K562 (cell line): ENCODE measurements around the gene EIPR1. TPM values are rescaled to one million over a fixed set of nuclear protein-coding genes. Genes with fewer than 3 reads are reported as not detected.

Experiments used
- ATAC-seq: fragments of 200-7000 bp; cut with Tn5 transposase; 3 replicates; pipeline ENCODE4 v1.9.1; 2020; ENCODE audit warnings: moderate library complexity
- BruUV-seq: library from RNA; stranded (reverse); fragments of 400-500 nt; replicated peaks from 2 replicates; lab custom pipeline; 2021; lab: Mats Ljungman, UMichigan
- CTCF ChIA-PET: fragments of 300-600 bp; formaldehyde crosslinking; extraction: SDS; loops from one replicate; lab custom pipeline; 2021; ENCODE audit warnings: low intra/inter-chr PET ratio; lab: Yijun Ruan, JAX
- POLR2A ChIA-PET: fragments of 300-600, 350-650 bp; sonication (Branson Sonifier 250); formaldehyde crosslinking; extraction: SDS; loops from one replicate; lab custom pipeline; 2021; ENCODE audit warnings: antibody characterized with exemption, inconsistent platforms; lab: Yijun Ruan, JAX
- DNase-seq, 4 experiments: peaks; one replicate each; pipeline versions ENCODE4 v3.0.0 to v3.0.0-alpha.2; 2011 to 2018; ENCODE audit warnings: low spot score in 3 of 4, mixed read lengths in 3 of 4; ENCODE audit errors: extremely low read depth in 1 of 4
- FAIRE-seq: peaks from 2 replicates; lab custom pipeline; 2011; peaks lifted over from hg19 to GRCh38; lab: Jason Lieb, UNC
- H2AFZ ChIP-seq: 2 replicates; pipeline ENCODE4 v1.6.0; 2011; ENCODE audit warnings: low read depth, low read length, control low read depth, inconsistent platforms
- H3K27ac ChIP-seq: fragments of 200-600 bp; 3 replicates; pipeline ENCODE4 v1.8.0; 2011; ENCODE audit warnings: low read depth, mild to moderate bottlenecking, control low read depth, inconsistent platforms, low read length, moderate library complexity, mixed read lengths; ENCODE audit errors: extremely low read depth
- H3K27me3 ChIP-seq, 2 experiments: fragments of 300-600 bp in 1 of 2; 2 replicates in 1 of 2; 3 replicates in 1 of 2; pipeline versions ENCODE4 v1.6.0 to v1.8.0; 2011; ENCODE audit warnings: inconsistent platforms in 2 of 2, low read length in 2 of 2, mild to moderate bottlenecking in 1 of 2, mixed read lengths in 1 of 2, moderate library complexity in 1 of 2; ENCODE audit not compliant: control insufficient read depth in 2 of 2, insufficient read depth in 2 of 2
- H3K36me3 ChIP-seq: fragments of 300-600 bp; 3 replicates; pipeline ENCODE4 v1.8.0; 2011; ENCODE audit warnings: mild to moderate bottlenecking, low read length, inconsistent platforms; ENCODE audit not compliant: control insufficient read depth, insufficient read depth
- H3K4me1 ChIP-seq, 2 experiments: fragments of 200-600 bp in 1 of 2; replicated peaks in 1 of 2; 2 replicates in 1 of 2; 3 replicates in 1 of 2; pipeline versions ENCODE4 v1.5.1 to v1.8.0; 2011; ENCODE audit warnings: inconsistent platforms in 2 of 2, low read length in 2 of 2, mild to moderate bottlenecking in 1 of 2, mixed read lengths in 1 of 2, moderate library complexity in 1 of 2; ENCODE audit not compliant: control insufficient read depth in 2 of 2, insufficient read depth in 2 of 2
- H3K4me2 ChIP-seq: 2 replicates; pipeline ENCODE4 v1.6.1; 2011; ENCODE audit warnings: low read length, control low read depth, inconsistent platforms, mixed read lengths; ENCODE audit not compliant: insufficient read depth
- H3K4me3 ChIP-seq: fragments of 200-600 bp; sonication (generic), shearing (Covaris generic); 2 replicates; pipeline ENCODE4 v1.5.1; 2016; ENCODE audit warnings: control low read depth, inconsistent platforms
- H3K79me2 ChIP-seq: fragments of 200-600 bp; 3 replicates; pipeline ENCODE4 v1.8.0; 2011; ENCODE audit warnings: low read length, inconsistent platforms; ENCODE audit not compliant: control insufficient read depth, insufficient read depth
- H3K9ac ChIP-seq, 2 experiments: 2 replicates each; pipeline versions ENCODE4 v1.6.0 to v1.6.1; 2011; ENCODE audit warnings: low read depth in 2 of 2, low read length in 2 of 2, control low read depth in 1 of 2, inconsistent platforms in 1 of 2, mild to moderate bottlenecking in 1 of 2, mixed read lengths in 1 of 2; ENCODE audit not compliant: insufficient read depth in 1 of 2
- H3K9me1 ChIP-seq: one replicate; pipeline ENCODE4 v1.6.0; 2011; ENCODE audit warnings: inconsistent platforms, mild to moderate bottlenecking, low read length, moderate library complexity; ENCODE audit not compliant: control insufficient read depth, insufficient read depth
- H3K9me3 ChIP-seq: replicated peaks from 2 replicates; pipeline ENCODE4 v1.5.1; 2011; ENCODE audit warnings: low read depth, low read length, inconsistent platforms; ENCODE audit not compliant: control insufficient read depth, insufficient read depth
- H4K20me1 ChIP-seq: replicated peaks from 2 replicates; pipeline ENCODE4 v1.6.1; 2011; ENCODE audit warnings: low read length, inconsistent platforms, mixed read lengths; ENCODE audit not compliant: control insufficient read depth, insufficient read depth
- BRD4 ChIP-seq: fragments of 200-600 bp; sonication (generic); IDR thresholded peaks from 2 replicates; pipeline ENCODE4 v1.6.1; 2017; ENCODE audit warnings: inconsistent platforms
- CC2D1A ChIP-seq: fragments of 450-650 bp; IDR thresholded peaks from 2 replicates; pipeline ENCODE4 v1.6.1; 2017; ENCODE audit warnings: mild to moderate bottlenecking
- DIDO1 ChIP-seq: fragments of 450-650 bp; IDR thresholded peaks from 2 replicates; pipeline ENCODE4 v1.6.1; 2016; ENCODE audit warnings: low read depth, missing biosample characterization, missing genetic modification characterization
- WGBS: fragments of 100-300 bp; shearing (Covaris generic); methylation state at CpG from one replicate; pipeline ENCODE4 v1.1.6; 2016; ENCODE audit warnings: low coverage, mixed read lengths; ENCODE audit not compliant: insufficient coverage; ENCODE audit errors: missing lambda C conversion rate; 5-methylcytosine and 5-hydroxymethylcytosine counted together
- in situ Hi-C: fragments of 300-500 bp; cut with MboI; formaldehyde crosslinking; loops from 4 replicates; pipeline ENCODE4 v1.15.0; 2018; ENCODE audit warnings: inconsistent platforms, mixed read lengths
- intact Hi-C: fragments of 100-400 bp; cut with micrococcal nuclease; formaldehyde crosslinking; loops from 2 replicates; pipeline ENCODE4 v1.14.2; 2022
- polyA plus RNA-seq, 8 experiments: library from polyadenylated mRNA; depleted of rRNA in 4 of 8; stranded (reverse) in 5 of 8; unstranded in 3 of 8; fragments of >200 nt; fragmentation: Nextera tagmentation in 2 of 8; fragmentation: Illumina TruSeq in 1 of 8; extraction: Ambion mirVana in 2 of 8; extraction: Trizol in 1 of 8; gene quantifications; 2 replicates each; pipeline versions ENCODE4 v1.2.1 to v1.2.3, GENCODE V29; 2011 to 2014; ENCODE audit warnings: inconsistent platforms in 1 of 8, missing spikeins in 1 of 8
- total RNA-seq, 7 experiments: library from RNA; depleted of rRNA in 6 of 7; stranded (reverse); fragments of >200 nt in 6 of 7; fragmentation: Illumina TruSeq in 2 of 7; extraction: Trizol in 2 of 7; gene quantifications; 2 replicates each; pipeline versions ENCODE4 v1.2.1 to v1.2.3, GENCODE V29; 2011 to 2021; ENCODE audit warnings: low replicate concordance in 1 of 7
- TF ChIP-seq, protein P1 (sequence below), 2 experiments: IDR thresholded peaks; 2 replicates each; pipeline ENCODE4 v1.6.1; 2012; ENCODE audit warnings: improper control_type of control experiment in 2 of 2, low read depth in 2 of 2, low read length in 2 of 2, borderline replicate concordance in 1 of 2
- TF ChIP-seq, protein P2 (sequence below): fragments of 200-800 bp; sonication (Bioruptor generic); IDR thresholded peaks from 2 replicates; pipeline ENCODE4 v1.6.1; 2016; ENCODE audit warnings: missing genetic modification characterization, missing compliant biosample characterization

EIPR1 gene
- total and polyA plus RNA-seq, 9 of the 15 experiments (the other 6 are each of a cell fraction or from before 2014, with no cell fraction given), result 19.9 to 54.4 (median 35.9) TPM

DNA sequence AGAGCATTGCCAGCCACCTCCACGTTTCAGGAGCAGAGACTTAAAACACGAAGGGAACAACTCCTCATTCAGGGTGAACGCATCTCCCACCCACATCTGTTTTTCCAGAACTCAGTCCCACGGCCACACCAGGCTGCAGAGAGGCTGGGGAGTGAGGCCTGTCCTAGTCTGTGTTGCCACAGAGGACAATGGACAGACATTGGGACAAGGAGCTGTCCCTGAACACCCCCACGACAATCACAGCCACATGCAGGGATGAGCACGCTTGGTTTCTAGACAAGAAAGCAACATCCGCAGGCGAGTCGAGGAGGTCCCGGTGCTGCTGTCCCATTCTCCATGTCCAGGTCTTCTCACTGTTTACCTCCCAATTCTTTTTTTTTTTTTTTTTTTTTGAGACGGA is 167.4 kb downstream of the EIPR1 start:
- Histone ChIP-seq H3K4me1 (no peaks in the 10 kb centered on the region), H3K4me2 (no peak overlapping the region), H3K4me3 (no peak overlapping the region), H3K9me3 (no peaks in the 10 kb centered on the region), H4K20me1 (no peaks in the 10 kb centered on the region), H3K27me3 (no peaks in the 10 kb centered on the region), H3K9me1 (no peaks in the 10 kb centered on the region), H2AFZ (no peak overlapping the region), H3K79me2 (no peaks in the 10 kb centered on the region), H3K27ac (no peak overlapping the region), H3K9ac (no peak overlapping the region; a peak in 1 of 4 replicates), H3K36me3 (peaks cover 14% of the 10 kb centered on the region; the same call in 2 of the 3 replicates)
- WGBS, result 76% methylated on average over 9 of the region's 11 CpGs
- in situ Hi-C loops, result no loop called here
- POLR2A ChIA-PET, result no interaction called here
- no TSS peak for BruUV-seq
- CTCF ChIA-PET, result no interaction called here
- intact Hi-C loops, result no loop called here
- FAIRE-seq (no peak), ATAC-seq (no peak), DNase-seq (no peak)
- no peak for TF ChIP-seq CC2D1A
- TF ChIP-seq, protein P1, sequence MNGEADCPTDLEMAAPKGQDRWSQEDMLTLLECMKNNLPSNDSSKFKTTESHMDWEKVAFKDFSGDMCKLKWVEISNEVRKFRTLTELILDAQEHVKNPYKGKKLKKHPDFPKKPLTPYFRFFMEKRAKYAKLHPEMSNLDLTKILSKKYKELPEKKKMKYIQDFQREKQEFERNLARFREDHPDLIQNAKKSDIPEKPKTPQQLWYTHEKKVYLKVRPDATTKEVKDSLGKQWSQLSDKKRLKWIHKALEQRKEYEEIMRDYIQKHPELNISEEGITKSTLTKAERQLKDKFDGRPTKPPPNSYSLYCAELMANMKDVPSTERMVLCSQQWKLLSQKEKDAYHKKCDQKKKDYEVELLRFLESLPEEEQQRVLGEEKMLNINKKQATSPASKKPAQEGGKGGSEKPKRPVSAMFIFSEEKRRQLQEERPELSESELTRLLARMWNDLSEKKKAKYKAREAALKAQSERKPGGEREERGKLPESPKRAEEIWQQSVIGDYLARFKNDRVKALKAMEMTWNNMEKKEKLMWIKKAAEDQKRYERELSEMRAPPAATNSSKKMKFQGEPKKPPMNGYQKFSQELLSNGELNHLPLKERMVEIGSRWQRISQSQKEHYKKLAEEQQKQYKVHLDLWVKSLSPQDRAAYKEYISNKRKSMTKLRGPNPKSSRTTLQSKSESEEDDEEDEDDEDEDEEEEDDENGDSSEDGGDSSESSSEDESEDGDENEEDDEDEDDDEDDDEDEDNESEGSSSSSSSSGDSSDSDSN (IDR thresholded peaks at IDR 0.05; ENCODE audit: borderline replicate concordance in 1 of 2, low read depth in 2 of 2, low read length in 2 of 2), result no peak
- TF ChIP-seq, protein P2, sequence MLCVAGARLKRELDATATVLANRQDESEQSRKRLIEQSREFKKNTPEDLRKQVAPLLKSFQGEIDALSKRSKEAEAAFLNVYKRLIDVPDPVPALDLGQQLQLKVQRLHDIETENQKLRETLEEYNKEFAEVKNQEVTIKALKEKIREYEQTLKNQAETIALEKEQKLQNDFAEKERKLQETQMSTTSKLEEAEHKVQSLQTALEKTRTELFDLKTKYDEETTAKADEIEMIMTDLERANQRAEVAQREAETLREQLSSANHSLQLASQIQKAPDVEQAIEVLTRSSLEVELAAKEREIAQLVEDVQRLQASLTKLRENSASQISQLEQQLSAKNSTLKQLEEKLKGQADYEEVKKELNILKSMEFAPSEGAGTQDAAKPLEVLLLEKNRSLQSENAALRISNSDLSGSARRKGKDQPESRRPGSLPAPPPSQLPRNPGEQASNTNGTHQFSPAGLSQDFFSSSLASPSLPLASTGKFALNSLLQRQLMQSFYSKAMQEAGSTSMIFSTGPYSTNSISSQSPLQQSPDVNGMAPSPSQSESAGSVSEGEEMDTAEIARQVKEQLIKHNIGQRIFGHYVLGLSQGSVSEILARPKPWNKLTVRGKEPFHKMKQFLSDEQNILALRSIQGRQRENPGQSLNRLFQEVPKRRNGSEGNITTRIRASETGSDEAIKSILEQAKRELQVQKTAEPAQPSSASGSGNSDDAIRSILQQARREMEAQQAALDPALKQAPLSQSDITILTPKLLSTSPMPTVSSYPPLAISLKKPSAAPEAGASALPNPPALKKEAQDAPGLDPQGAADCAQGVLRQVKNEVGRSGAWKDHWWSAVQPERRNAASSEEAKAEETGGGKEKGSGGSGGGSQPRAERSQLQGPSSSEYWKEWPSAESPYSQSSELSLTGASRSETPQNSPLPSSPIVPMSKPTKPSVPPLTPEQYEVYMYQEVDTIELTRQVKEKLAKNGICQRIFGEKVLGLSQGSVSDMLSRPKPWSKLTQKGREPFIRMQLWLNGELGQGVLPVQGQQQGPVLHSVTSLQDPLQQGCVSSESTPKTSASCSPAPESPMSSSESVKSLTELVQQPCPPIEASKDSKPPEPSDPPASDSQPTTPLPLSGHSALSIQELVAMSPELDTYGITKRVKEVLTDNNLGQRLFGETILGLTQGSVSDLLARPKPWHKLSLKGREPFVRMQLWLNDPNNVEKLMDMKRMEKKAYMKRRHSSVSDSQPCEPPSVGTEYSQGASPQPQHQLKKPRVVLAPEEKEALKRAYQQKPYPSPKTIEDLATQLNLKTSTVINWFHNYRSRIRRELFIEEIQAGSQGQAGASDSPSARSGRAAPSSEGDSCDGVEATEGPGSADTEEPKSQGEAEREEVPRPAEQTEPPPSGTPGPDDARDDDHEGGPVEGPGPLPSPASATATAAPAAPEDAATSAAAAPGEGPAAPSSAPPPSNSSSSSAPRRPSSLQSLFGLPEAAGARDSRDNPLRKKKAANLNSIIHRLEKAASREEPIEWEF, result no peak
- TF ChIP-seq DIDO1 (tag), result no peak
- no peak for TF ChIP-seq BRD4
